Measurements from ENCODE around the gene DZIP1L. TPM values are rescaled to one million over a fixed set of nuclear protein-coding genes. Genes with fewer than 3 reads are reported as not detected.

DZIP1L gene
- total RNA-seq, 1 experiment from 2014 or later = 6.2 TPM

GRCh38 chr3:138127636-138128365, 12.4 kb upstream of the DZIP1L start:
- Mint-ChIP-seq H3K36me3 (ENCODE audit: insufficient read depth, unreplicated experiment) (peaks cover 7% of the 10 kb centered on the region), H3K9me3 (ENCODE audit: unreplicated experiment) (no peaks in the 10 kb centered on the region), H3K4me1 (ENCODE audit: insufficient read depth, unreplicated experiment) (peaks cover 10% of the 10 kb centered on the region), H3K27ac (ENCODE audit: low read depth, unreplicated experiment) (no peak overlapping the region), H3K4me3 (ENCODE audit: unreplicated experiment) (no peak overlapping the region), H3K27me3 (ENCODE audit: insufficient read depth, unreplicated experiment) (no peaks in the 10 kb centered on the region)
- intact Hi-C loops (cut with micrococcal nuclease) = no loop called here
- no peak for TF ChIP-seq CTCF (IDR thresholded peaks at IDR 0.05; ENCODE audit: unreplicated experiment)
- ChIA-PET CTCF (interaction anchor here (1.4 to 2.8 kb wide), 3 partner anchors 9 to 61 kb away, joined by 4 to 18 read pairs (median 4); no protein-coding TSS in a partner anchor), POLR2A (interaction anchor here (1.2 kb wide), 1 partner anchor 59 kb away, joined by 6 read pairs; the partner anchor contains the start of gene ARMC8)
- DNase-seq (ENCODE audit: unreplicated experiment) = no peak
- BruUV-seq (replicated peaks) = no TSS peak

- Mint-ChIP-seq H3K4me1 (ENCODE audit: insufficient read depth, unreplicated experiment) (peaks cover 10% of the 10 kb centered on the region), H3K36me3 (ENCODE audit: insufficient read depth, unreplicated experiment) (peaks cover 8% of the 10 kb centered on the region), H3K27ac (ENCODE audit: low read depth, unreplicated experiment) (no peak overlapping the region), H3K4me3 (ENCODE audit: unreplicated experiment) (no peak overlapping the region), H3K27me3 (ENCODE audit: insufficient read depth, unreplicated experiment) (no peaks in the 10 kb centered on the region), H3K9me3 (ENCODE audit: unreplicated experiment) (no peaks in the 10 kb centered on the region)
- POLR2A ChIA-PET = no interaction called here
- DNase-seq (ENCODE audit: unreplicated experiment) = peak; percentile 31
- no peak for TF ChIP-seq CTCF (IDR thresholded peaks at IDR 0.05; ENCODE audit: unreplicated experiment)
- no TSS peak for BruUV-seq (replicated peaks)
- intact Hi-C loops (cut with micrococcal nuclease) = no loop called here
- CTCF ChIA-PET = interaction anchor here (2.1 to 2.4 kb wide), 2 partner anchors 56 to 59 kb away, joined by 9 to 12 read pairs; no protein-coding TSS in a partner anchor
Measured at GRCh38 chr3:138125548-138126221, 10.3 kb upstream of the DZIP1L start.

GRCh38 chr3:138124706-138125355, 9.4 kb upstream of the DZIP1L start:
- peaks cover 10% of the 10 kb centered on the region for H3K4me1 Mint-ChIP-seq (ENCODE audit: insufficient read depth, unreplicated experiment)
- no peak for DNase-seq (ENCODE audit: unreplicated experiment)
- no TSS peak for BruUV-seq (replicated peaks)
- no peak overlapping the region for H3K27ac Mint-ChIP-seq (ENCODE audit: low read depth, unreplicated experiment)
- POLR2A ChIA-PET = no interaction called here
- H3K27me3 Mint-ChIP-seq (ENCODE audit: insufficient read depth, unreplicated experiment) = no peaks in the 10 kb centered on the region
- intact Hi-C loops (cut with micrococcal nuclease) = no loop called here
- CTCF ChIA-PET = interaction anchor here (0.9 to 2.4 kb wide), 4 partner anchors 40 to 72 kb away, joined by 3 to 12 read pairs (median 6); no protein-coding TSS in a partner anchor
- peaks cover 8% of the 10 kb centered on the region for H3K36me3 Mint-ChIP-seq (ENCODE audit: insufficient read depth, unreplicated experiment)
- TF ChIP-seq CTCF (IDR thresholded peaks at IDR 0.05; ENCODE audit: unreplicated experiment) = no peak
- no peaks in the 10 kb centered on the region for H3K9me3 Mint-ChIP-seq (ENCODE audit: unreplicated experiment)
- no peak overlapping the region for H3K4me3 Mint-ChIP-seq (ENCODE audit: unreplicated experiment)

- peaks cover 8% of the 10 kb centered on the region for H3K36me3 Mint-ChIP-seq (ENCODE audit: insufficient read depth, unreplicated experiment)
- BruUV-seq (replicated peaks) = no TSS peak
- TF ChIP-seq CTCF (IDR thresholded peaks at IDR 0.05; ENCODE audit: unreplicated experiment) = no peak
- POLR2A ChIA-PET = interaction anchor here (0.7 kb wide), 1 partner anchor 46 kb away, joined by 3 read pairs; no protein-coding TSS in a partner anchor
- no peaks in the 10 kb centered on the region for H3K27me3 Mint-ChIP-seq (ENCODE audit: insufficient read depth, unreplicated experiment)
- CTCF ChIA-PET = interaction anchor here (0.6 to 2.4 kb wide), 8 partner anchors 15 to 852 kb away, joined by 3 to 12 read pairs (median 4); no protein-coding TSS in a partner anchor
- H3K4me3 Mint-ChIP-seq (ENCODE audit: unreplicated experiment) = no peak overlapping the region
- no peaks in the 10 kb centered on the region for H3K9me3 Mint-ChIP-seq (ENCODE audit: unreplicated experiment)
- no peak for DNase-seq (ENCODE audit: unreplicated experiment)
- intact Hi-C loops (cut with micrococcal nuclease) = no loop called here
- H3K4me1 Mint-ChIP-seq (ENCODE audit: insufficient read depth, unreplicated experiment) = peaks cover 11% of the 10 kb centered on the region
- H3K27ac Mint-ChIP-seq (ENCODE audit: low read depth, unreplicated experiment) = no peak overlapping the region
Measured at GRCh38 chr3:138124188-138124587, 8.8 kb upstream of the DZIP1L start.

Measured in MCF 10A (cell line).